ENCODE results near the gene ZBTB7C.
A peak's percentile ranks its signal among the peaks of the same experiment; 100 is the strongest.

ZBTB7C gene

DNA sequence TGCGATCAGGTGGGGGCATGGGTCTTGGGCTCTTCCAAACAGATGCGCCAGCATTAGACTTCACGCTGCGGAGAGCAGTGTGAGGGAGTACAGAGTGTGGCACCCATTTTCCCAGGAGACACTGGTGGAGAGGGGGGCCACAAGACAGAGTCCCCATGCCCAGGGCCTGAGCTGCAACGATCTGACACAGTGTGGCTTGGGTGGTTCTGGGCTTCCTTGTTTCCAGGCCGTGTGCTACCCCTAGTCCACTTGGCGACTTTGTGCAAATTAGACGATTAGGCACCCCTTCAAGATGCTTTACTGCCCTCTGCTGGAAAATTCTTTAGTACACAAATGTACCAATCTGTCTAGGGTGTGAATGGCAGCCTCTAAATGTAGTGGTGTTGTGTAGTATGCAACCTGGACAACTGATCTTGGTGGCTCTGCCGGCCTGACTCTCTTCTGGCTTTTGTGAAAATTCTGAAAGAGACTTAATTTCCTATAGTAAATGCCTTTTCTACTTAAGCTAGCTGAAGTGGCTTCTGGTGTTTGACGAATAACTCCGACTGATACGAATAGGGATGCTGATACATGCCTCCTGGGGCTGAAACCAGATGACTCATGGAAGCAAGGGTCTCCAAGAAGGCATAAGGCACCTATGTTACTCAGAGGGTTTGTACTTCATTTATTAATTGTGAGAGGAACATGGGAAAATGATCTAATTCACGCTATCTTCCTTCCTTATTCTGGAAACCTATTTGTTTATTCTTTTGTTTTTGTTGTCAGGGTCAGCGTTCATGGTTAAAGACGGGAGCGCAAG is 386.5 kb downstream of the ZBTB7C start:
- no peak for DNase-seq (ENCODE audit: low read depth in 2 of 2)

DNA sequence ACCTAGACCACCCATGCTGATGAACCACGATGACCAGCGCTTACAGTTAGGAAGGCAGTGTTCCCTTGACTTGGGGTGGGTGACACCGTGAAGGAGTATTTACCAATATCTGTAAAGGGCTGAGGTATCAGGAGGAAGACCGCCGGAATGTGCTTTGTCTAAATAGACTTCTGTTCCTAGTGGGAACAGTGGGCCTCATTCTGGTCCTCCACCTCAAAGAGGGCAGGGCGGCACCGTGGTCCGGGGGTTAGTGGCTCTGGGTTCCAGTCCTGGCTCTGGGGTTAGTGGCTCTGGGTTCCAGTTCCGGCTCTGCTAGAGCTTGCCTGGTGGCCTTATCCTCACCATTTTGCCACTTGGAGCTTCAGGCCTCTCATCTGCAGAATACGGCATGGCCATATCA is 387.2 kb downstream of the ZBTB7C start:
- DNase-seq (ENCODE audit: low read depth in 2 of 2): no peak

DNA sequence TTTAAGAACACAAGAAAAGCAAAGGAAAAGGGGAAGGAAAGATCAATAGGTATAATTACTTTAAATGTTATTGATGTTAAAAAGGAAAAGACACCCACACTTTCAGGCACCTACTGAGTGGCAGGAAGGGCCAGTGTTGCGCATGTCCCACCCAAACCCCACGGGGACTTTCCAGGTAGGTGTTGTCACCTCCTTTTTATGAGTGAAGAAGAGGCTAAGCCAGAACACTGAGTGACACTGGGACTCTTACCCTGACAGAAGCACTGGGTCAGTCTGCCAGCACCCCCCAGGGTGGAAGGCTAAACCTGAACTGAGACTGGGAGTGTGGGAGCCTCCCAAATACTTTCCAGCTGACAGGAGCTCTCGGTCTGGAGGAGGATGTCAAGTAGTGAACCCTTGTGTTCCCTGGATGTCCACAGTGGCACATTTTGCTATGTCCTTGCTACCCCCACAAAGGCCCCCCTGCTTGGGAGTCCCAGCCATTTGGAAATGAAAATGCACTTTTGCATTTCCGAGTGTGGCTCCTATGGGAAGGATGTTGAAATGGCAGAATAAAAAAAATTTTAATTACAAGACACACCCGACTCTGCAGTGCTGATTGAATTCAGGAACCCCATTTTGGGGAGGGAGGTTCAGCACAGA is 387.8 kb downstream of the ZBTB7C start:
- no peak for DNase-seq (ENCODE audit: low read depth in 2 of 2)

DNA sequence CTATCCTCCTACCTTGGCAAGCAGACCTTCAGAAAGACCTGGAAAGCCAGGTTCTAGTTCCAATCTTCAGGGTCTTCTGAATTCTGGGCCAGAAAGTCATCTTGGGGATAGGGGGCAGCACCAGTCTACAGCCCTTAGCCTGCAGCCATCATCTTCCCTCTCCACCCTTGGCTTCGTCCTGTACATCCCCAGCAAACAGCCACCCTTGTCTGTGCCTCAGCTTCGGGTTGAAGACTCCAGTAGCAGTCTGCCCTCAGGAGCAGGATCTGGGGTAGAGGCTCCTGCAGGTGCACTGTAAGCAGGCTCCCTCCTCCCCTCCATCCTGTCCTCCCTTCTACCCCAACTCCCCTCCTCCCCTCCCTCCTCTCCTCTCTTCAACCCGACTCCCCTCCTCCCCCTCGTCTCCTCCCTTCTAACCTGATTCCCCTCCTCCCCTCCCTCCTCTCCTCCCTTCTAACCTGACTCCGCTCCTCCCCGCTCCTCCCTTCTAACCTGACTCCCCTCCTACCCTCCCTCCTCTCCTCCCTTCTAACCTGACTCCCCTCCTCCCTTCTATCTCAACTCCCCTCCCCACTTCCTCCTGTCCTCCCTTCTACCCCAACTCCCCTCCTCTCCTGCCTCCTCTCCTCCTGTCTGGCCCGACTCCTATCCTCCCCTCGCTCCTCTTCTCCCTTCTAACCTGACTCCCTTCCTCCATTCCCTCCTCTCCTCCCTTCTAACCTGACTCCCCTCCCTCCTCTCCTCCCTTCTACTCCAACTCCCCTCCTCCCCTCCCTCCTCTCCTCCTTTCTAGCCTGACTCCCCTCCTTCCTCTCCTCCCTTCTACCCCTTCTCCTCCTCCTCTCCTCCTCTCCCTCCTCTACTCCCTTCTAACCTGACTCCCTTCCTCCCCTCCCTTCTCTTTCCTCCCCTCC is 388.6 kb downstream of the ZBTB7C start:
- DNase-seq (ENCODE audit: low read depth in 2 of 2): no peak

DNA sequence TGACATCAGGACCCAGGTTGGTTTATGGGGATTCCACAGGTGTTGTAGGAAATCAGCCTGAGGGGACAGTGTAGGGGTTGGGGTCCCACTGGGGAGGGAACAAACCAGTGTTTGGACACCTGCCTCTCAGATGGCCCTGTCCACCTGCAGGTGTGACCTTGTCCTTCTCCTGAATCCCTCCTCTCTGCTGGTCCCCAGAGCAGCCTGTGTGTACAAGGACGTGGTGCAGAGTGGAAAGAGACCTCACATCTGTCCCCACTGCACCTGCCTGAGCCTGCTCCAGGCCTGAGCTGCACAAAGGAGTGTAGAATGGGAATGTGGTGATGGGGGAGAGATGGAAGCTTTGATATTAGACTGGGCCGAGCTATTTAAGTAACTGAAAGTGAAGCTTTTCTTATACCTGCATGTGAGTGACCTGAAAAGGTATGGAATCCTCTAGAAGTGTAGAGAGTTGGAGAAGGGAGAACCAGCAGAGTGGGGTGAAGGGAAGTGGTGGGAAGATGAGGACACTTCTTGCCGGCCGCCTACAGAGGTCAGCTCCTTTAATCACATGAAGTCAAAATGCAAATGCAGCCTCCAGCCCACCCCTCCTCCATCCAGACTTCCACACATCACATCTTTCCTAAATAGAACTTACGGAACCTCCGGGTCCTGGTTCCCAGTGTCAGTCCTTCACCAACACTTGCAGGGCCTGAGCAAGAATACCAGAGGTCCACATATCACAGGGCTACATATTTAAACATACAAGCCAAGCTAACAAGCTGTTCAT is 389.4 kb downstream of the ZBTB7C start:
- no peak for DNase-seq (ENCODE audit: low read depth in 2 of 2)

DNA sequence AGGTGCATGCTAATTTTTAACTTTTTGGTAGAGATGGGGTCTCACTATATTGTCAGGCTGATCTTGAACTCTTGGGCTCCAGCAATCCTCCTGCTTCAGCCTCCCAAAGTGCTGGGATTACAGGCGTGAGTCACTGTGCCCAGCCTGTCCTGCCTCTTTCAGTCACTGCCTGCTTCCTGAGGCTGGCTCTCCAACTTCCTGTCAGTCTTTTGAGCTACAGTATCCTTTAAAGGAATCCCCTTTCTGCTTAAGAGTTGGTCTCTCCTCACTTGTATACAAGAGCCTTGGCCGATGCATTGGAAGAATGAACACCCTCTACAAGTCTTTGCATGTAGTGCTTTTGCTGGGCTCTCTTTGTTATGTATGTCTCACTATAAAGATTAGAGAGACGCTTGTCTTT is 390.3 kb downstream of the ZBTB7C start:
- DNase-seq (ENCODE audit: low read depth in 2 of 2): no peak

DNA sequence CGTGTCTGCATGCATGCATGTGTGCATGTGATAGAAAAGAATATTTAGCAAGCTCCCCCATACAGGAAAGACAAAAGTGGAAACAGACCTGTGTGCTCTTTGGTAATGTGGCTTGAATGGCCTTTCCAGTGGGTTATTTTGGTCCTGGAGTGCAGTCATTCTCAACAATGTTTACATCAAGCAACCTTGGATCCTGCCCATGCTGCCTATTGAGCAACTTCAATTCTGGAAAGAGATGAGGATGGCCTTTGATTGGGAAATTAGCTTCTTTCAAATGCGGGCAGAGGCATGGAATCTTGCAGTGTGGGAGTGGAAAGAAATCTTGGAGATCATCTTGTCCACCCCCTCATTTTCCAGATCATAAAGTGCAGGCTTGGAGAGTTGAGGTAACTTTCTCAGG is 391.5 kb downstream of the ZBTB7C start:
- no peak for DNase-seq (ENCODE audit: low read depth in 2 of 2)

DNA sequence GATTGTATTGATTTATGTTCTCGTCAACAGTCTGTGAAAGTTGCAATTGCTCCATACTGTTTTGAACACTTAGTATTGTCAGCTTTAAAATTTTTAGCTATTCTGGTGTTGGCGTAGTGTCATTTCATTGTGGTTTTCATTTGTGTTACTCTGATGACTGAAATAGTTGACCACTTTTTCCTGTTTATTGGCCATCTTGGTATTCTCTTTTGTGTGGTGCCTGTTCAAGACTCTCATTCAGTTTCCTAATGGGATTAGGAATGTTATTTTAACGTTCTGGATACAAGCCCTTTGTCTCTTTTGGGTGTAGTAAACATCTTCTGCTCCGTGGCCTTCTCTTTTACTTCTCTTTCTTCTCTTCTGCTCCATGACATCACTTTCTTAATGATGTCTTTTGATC is 396.0 kb downstream of the ZBTB7C start:
- no peak for DNase-seq (ENCODE audit: low read depth in 2 of 2)

DNA sequence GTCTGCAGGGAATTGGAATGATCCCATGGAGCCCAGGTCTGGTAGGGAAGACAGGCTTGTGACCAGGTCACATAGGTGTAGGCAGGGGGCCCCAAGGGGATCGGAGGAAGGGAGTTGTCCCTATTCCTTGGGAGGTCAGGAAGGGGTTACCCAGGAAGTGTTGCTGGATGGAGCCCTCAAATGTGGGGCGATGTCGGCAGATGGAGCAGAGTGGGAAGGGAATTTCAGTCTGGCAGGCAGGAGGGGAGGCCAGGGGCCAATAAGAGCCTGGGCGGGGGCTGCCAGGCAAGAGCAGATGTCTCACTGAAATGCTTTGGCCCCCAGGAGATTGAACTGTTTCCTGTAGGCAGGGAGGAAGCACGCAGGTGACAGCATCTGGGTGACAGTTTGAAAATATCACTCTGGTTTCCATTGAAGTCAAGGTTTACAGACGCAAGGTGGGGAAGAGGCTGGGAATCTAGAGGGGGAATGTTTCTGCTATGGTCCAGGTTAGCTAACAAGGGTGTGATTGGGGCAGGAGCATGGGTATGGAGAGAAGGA is 397.2 kb downstream of the ZBTB7C start:
- no peak for DNase-seq (ENCODE audit: low read depth in 2 of 2)

DNA sequence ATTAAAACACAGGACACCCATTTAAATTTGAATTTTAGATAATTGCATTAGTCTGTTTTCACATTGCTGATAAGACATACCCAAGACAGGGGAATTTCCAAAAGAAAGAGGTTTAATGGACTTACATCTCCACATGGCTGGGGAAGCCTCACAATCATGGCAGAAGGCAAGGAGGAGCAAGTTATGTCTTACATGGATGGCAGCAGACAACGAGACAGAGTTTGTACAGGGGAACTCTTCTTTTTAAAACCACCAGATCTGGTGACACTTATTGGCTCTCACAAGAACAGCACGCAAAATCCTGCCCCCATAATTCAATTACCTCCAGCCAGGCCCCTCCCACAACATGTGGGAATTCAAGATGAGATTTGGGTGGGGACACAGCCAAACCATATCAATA is 398.9 kb downstream of the ZBTB7C start:
- no peak for DNase-seq (ENCODE audit: low read depth in 2 of 2)

DNA sequence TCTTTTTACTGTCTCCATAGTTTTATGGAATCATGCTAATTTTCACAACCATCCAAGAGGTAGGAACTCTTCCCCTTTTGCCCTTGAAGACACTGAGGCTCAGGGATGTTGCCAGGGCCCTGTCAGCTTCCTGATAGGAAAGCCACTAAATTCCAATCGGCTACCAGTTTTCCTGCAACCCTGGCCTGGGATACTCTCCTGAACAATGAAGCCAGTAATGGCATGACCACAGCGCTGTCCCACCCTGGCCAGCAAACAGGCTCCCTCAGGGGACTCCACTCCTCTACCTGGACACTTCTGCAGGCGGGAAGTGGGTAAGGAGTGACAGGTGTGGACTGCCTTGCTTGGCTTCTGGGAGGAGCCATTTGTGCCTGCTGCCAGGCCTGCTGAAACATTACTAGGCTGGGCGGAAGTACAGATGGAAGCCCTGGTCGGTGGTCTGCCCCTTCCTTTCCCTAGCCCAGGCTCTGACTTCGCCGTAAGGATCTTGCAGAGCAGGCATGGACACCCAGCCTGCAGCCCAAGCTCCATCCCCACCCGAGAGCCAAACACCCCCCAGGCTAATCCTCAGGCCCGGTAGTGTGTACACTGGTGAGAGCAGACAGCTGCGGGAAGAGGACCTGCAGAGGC is 400.0 kb downstream of the ZBTB7C start:
- no peak for DNase-seq (ENCODE audit: low read depth in 2 of 2)

DNA sequence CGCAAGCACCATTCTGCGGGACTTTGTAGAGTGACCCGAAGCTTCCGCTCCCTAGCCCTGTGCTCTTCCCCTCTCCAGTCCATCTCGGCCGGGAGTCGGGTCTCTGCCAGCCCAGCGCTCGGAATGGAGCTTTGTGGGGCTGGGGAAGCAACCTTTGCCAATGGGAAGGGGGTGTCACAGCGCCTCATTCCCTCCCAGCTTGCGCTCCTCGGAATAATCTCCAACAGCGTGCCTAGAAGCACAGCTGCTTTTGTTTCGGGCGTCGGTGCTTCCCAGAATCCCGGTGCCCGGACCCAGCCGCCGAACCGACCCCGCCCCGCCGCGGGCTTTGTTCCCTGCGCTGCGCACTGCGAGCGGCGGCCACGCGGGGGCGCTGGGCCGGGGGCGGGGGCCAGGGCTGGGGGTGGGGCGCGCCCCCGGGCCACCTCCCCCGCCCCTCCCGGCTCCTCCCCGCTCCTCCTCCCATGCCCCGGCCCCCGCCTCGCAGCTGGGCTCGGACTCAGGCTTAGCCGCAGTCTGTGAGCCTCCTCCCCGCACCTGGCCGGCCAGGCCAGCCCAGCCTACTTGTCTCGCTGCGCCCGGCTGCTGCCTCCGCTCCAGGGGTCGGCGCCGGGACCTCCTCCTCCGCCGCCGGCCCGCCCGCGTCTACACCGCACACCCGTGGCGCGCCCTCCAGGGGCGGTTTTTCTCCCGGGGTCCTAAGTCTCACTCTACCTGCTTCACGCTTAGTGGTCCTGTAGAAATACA is 401.1 kb downstream of the ZBTB7C start:
- peak; percentile 4 to 39 for DNase-seq (ENCODE audit: low read depth in 2 of 2)

DNA sequence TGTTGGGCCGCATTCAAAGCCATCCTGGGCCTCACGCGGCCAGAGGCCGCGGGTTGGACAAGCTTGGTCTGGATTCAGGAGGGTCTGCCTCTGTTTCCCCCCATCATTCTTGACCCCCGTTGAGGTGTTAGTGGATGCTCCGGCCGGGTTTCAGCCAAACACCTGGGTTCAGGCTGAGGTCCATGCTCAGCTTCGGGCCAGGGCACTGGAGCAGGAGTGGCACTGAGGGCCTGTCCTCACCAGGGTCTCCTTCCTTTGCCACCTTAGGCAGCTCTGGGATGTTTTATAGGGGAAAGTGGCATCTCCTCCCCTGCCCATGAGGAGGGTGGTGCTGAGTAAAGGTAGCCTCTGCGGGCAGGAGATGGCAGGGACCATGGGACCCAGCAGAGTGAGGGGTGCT is 401.8 kb downstream of the ZBTB7C start:
- no peak for DNase-seq (ENCODE audit: low read depth in 2 of 2)

DNA sequence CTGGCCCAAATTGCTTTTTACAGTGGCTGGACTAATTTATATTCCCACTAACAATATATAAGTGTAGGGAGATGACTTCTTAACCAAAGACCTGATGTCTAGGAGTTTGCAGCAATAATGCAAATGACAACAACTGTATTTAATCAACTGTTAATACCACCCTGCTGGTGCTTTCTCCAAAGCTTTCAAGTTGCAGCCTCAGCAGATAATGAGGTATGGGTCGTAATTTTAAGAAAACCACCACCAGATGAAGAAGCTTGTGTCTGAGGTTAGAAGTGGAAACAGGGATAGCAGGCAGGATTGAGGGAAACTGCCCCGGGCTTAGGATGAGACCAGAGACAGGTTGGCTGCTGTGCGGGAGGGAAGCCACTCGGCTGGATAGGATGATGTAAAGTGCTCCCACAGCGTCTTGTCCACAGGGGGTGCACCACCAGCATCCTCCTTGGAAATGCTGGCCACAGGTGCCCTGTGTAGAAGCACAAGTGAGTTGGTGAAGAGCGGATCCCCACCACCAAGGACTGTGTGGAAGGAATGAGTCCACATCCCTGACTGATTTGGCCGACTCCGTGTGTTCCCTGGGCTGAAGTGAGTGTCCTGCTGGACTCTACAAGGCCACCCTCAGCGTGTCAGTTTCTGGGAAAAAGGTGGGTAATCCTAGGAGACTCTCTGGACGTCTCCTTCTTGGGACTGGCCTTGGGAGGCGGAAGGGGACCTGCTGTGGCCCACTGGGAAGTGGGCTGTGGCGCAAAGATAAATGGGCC is 402.6 kb downstream of the ZBTB7C start:
- no peak for DNase-seq (ENCODE audit: low read depth in 2 of 2)

DNA sequence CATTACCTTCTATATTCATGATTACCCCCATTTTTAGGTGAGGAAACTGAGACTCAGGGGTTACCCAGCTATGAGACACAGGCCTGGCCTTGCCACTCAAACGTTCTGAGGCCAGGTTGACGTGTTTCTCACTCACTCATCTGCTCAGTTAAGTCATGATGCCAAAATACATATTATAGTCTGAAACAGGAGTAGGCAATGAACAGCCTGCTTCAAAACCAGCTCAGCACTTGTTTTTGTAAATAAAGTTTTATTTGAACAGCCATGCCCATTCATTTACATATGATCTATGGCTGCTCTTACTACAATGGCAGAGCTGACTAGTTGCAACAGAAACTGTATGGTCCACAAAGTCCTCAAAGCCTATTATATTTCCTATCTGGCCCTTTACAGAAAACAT is 404.6 kb downstream of the ZBTB7C start:
- no peak for DNase-seq (ENCODE audit: low read depth in 2 of 2)

DNA sequence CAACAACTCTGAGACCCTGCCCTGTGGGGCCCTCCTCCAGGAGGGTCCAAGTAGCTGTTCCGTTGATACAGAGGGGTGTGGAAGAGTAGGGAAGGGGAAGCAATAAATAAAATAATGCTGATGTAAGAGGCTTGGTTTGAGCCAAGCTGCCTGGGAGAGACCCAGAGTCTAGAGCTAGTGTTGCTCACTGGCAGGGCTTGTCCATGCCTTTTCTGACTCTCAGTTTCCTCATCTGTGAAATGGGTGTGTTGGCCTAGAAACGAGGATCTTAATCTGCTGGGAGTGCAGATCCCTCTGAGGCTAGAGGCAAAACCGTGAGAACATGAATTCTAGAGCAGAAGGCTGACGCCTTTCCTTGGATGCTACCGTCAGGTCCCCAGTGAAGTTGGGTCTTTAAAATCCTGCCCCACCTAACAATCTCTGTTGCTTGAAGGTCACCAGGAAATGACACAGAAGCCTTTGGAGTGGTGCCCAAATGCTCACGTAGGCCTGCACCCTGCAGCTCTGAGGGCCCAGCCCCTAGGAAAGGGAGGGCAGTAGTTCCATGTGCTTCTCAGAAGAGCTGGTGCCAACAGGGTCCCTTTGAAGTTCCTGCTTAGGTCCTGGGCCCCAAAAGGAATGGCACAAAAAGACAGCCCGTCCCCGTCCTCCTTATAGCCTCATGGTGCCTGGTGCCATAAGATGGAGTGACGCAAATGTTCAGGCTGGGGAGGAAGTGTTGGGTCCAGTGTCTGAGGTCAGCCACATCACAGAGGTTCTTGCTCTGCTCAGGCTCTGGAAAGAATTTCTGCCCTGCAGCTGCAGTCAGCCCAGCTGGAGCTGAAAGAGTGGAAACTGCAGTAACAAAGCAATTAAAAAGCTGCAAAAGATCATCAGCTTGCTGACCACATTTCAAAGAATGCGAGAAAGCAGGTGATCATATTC is 405.5 kb downstream of the ZBTB7C start:
- no peak for DNase-seq (ENCODE audit: low read depth in 2 of 2)

DNA sequence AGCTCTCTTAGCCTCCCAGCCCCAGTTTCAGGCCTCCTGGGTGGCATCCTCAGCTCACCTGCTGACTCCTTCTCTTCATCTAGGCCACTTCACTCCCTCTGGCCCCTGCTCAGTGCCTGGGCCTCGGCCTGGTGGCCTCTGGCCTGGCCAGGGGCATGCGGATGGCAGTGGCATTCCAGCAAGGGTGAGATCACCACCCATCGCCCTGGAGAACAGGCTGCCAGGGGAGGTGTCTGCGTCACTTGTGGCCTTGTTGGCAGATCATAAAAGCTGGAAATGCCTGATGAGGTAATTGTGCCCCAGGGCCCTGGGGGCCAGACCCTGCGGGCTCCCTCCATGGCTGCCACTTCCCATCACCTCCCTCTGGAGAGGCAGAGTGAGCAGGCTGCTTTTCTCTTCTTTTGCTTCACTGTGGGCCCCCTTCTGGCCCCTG is 406.2 kb downstream of the ZBTB7C start:
- DNase-seq (ENCODE audit: low read depth in 2 of 2): no peak

DNA sequence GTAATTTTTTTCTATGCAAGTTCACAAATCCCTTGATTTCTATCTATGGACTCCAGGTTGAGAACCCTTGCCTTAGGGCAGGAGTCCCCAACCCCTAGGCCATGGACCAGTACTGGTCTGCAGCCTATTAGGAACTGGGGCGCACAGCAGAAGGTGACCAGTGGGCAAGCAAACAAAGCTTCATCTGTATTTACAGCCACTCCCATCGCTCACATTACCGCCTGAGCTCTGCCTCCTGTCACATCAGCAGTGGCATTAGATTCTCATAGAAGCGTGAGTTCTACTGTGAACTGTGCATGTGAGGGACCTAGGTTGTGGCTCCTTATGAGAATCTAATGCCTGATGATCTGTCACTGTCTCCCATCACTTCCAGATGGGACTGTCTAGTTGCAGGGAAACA is 408.5 kb downstream of the ZBTB7C start:
- DNase-seq (ENCODE audit: low read depth in 2 of 2): no peak

All from stimulated activated CD4-positive, alpha-beta T cell treated with anti-CD3 and anti-CD28 coated beads, Interleukin-12 subunit alpha, Interleukin-12 subunit beta, amount 100 ng/mL, for 24 hours (primary cell).